MM.1S (cell line): ENCODE results near the gene NAALADL2.

Experiments used
- CTCF ChIP-seq: fragments of 300-600 bp; sonication (generic); IDR thresholded peaks from 2 replicates; pipeline ENCODE4 v1.5.1; 2016; ENCODE audit warnings: antibody characterized with exemption, low read length, mixed read lengths
- EZH2phosphoT487 ChIP-seq: fragments of 300-600 bp; sonication (generic); IDR thresholded peaks from 2 replicates; pipeline ENCODE4 v1.6.1; 2018; ENCODE audit warnings: antibody characterized with exemption, low read length

- TF ChIP-seq CTCF (no peak), EZH2phosphoT487 (no peak)
These were observed 630.3 kb downstream of the NAALADL2 start for GRCh38 chr3:175489406-175489805.
